Stimulated activated CD8-positive, alpha-beta memory T cell treated with anti-CD3 and anti-CD28 coated beads, Interleukin-2, amount 100 ng/mL, for 48 hours (primary cell): ENCODE measurements around the gene ZNF154.
"Not testable (repeated sequence)": the region's sequence is repeated elsewhere in the genome, so short reads cannot be mapped to it uniquely, and the experiment has no call there.

Experiments used
- DNase-seq, 2 donors: peaks; one replicate each; pipeline ENCODE4 v3.0.0-alpha.2; 2020; ENCODE audit warnings: low read depth in 2 of 2

The ZNF154 gene

GRCh38 chr19:57708641-57709361, at the start of gene ZNF154:
TSS of gene ZNF154 (minus strand) at chr19:57709204. CDS start at chr19:57708971, 233 bp downstream.
- peak in 1 of 2 donors; percentile 2 for DNase-seq

GRCh38 chr19:57757941-57758340, 48.9 kb upstream of the ZNF154 start:
- no peak for DNase-seq

GRCh38 chr19:57755031-57755430, 46.0 kb upstream of the ZNF154 start:
- DNase-seq, result no peak

- DNase-seq, result no peak
Measured at GRCh38 chr19:57754091-57754673, 45.2 kb upstream of the ZNF154 start.

- no peak for DNase-seq
Measured at GRCh38 chr19:57748029-57748428, 39.0 kb upstream of the ZNF154 start.

GRCh38 chr19:57747472-57747807, 38.4 kb upstream of the ZNF154 start:
- DNase-seq, result no peak

GRCh38 chr19:57746580-57747471, 37.8 kb upstream of the ZNF154 start, which contains the start of gene ZNF776:
TSS of gene ZNF776 (plus strand) at chr19:57746815. CDS start at chr19:57747059, 244 bp downstream.
- DNase-seq, result peak; percentile 28 to 59

- not testable (repeated sequence) for DNase-seq
Measured at GRCh38 chr19:57738770-57739169, 29.8 kb upstream of the ZNF154 start.

GRCh38 chr19:57738320-57738719, 29.3 kb upstream of the ZNF154 start:
- DNase-seq, result peak in 1 of 2 donors; percentile 14

GRCh38 chr19:57720878-57721277, 11.9 kb upstream of the ZNF154 start:
- no peak for DNase-seq

- no peak for DNase-seq
Measured at GRCh38 chr19:57719901-57720519, 11.0 kb upstream of the ZNF154 start.

- no peak for DNase-seq
Measured at GRCh38 chr19:57719424-57719823, 10.4 kb upstream of the ZNF154 start.

- DNase-seq, result no peak
Measured at GRCh38 chr19:57712222-57712621, 3.2 kb upstream of the ZNF154 start.

- no peak for DNase-seq
Measured at GRCh38 chr19:57709616-57710015, 612 bp upstream of the ZNF154 start.

GRCh38 chr19:57706346-57706745, 2.7 kb downstream of the ZNF154 start:
- DNase-seq, result no peak

GRCh38 chr19:57701625-57702024, 7.4 kb downstream of the ZNF154 start:
- no peak for DNase-seq

GRCh38 chr19:57689750-57690149, 19.3 kb downstream of the ZNF154 start:
- DNase-seq, result no peak

- no peak for DNase-seq
Measured at GRCh38 chr19:57688011-57688763, 20.8 kb downstream of the ZNF154 start.

GRCh38 chr19:57687363-57688010, 21.5 kb downstream of the ZNF154 start:
- no peak for DNase-seq

GRCh38 chr19:57686727-57687126, 22.3 kb downstream of the ZNF154 start:
- DNase-seq, result no peak
